ENCODE measurements around the gene LRBA.
A peak's percentile ranks its signal among the peaks of the same experiment; 100 is the strongest.

LRBA gene

DNA sequence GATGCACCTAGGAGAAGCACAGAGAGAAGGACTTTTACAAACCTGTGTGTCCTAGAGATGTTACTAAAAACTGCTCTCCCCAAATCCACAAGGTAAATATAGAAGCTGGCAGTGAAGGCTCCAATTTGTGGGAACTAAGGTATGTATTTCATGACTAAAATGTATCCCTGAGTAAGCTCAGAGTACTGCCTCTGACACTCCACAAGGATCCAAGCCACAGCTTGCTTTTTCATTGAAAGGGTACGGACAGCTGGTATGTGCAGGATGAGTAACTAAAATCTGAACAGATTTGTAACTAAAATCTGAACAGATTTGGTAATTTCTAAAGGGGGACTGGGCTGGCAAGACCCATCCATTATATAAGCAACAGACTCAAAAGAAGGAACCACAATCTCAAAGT, 749.3 kb downstream of the LRBA start:
- DNase-seq (ENCODE audit: low spot score) = no peak

GRCh38 chr4:150264595-150265161, 750.4 kb downstream of the LRBA start:
- no peak for DNase-seq (ENCODE audit: low spot score)

- no peak for DNase-seq (ENCODE audit: low spot score)
Observed at GRCh38 chr4:150262611-150263010, 752.5 kb downstream of the LRBA start.

DNA sequence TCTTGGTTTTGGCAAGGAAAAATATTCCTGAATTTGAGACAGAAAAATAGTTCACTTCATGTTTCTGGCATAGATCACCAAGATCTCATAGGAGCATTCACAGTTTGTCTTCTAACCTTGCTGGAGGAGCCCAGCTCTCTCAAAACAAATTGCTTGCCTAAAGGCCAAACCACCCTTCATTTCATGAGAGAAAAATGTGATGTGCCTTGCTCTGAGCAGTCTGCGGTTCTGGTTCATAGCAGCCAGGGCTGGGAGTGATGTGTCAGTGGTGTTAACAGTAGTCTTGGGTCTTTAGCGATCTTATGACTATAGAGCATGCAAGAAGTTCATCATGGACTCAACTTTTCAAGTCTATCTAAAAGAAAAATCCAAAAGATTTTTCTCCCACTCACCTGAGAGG, 753.5 kb downstream of the LRBA start:
- no peak for DNase-seq (ENCODE audit: low spot score)

DNA sequence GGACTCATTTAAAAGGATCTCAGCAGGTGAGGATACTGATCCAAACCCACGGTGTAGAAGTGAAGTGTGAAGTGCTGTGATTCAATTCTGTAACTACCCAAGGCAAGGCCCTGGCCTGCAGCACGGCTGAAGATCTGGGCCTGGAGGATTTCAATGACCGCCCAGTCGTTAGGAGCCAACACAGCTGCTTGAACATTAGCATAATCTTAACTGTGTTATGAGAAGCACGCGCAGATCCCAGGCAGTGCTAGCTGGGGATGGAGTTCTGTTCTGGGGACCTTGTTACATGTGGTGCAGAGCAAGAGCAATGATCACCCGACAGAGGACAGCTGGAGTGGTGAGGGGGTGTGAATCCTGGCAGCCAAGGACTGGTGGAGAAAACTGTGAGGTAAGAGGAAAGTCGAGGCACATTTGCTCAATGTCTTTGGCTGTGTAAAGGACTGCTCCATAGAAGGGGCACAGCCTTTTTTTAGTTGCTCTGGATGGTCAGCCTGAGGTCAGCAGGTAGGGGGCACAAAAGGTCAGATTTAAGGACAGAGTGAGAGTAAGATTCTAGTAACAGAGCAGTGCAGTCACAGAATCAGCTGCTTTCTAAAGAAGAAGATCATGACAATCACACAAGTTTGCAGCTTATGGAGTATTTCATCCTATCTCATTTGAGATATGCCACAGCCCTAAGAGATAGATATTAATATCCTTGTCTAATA, 755.1 kb downstream of the LRBA start:
- no peak for DNase-seq (ENCODE audit: low spot score)

DNA sequence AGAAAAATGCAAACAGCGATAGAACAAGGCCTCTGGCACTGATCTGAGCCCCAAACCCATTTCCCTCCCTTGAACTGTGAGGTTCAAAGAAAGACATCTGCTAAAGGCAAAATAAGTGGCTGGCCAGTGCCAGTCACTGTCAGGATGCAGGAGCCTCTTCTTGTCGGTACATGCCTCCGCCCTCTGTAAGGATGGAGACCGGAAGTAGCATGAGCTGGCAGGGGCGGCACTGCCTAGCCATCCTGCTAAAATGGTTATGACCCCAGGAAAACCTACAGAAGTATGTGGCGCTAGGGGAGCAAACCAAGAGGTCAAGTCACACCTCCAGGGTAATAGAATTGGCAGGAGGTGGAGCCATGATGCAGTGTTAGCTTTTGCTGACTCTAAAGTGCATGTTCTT, 756.5 kb downstream of the LRBA start:
- no peak for DNase-seq (ENCODE audit: low spot score)

GRCh38 chr4:150256841-150257730, 758.0 kb downstream of the LRBA start:
- peak; percentile 69 for DNase-seq (ENCODE audit: low spot score)

- DNase-seq (ENCODE audit: low spot score) = no peak
Observed at GRCh38 chr4:150256225-150256620, 758.9 kb downstream of the LRBA start.

- DNase-seq (ENCODE audit: low spot score) = no peak
Observed at GRCh38 chr4:150255610-150256224, 759.4 kb downstream of the LRBA start.

DNA sequence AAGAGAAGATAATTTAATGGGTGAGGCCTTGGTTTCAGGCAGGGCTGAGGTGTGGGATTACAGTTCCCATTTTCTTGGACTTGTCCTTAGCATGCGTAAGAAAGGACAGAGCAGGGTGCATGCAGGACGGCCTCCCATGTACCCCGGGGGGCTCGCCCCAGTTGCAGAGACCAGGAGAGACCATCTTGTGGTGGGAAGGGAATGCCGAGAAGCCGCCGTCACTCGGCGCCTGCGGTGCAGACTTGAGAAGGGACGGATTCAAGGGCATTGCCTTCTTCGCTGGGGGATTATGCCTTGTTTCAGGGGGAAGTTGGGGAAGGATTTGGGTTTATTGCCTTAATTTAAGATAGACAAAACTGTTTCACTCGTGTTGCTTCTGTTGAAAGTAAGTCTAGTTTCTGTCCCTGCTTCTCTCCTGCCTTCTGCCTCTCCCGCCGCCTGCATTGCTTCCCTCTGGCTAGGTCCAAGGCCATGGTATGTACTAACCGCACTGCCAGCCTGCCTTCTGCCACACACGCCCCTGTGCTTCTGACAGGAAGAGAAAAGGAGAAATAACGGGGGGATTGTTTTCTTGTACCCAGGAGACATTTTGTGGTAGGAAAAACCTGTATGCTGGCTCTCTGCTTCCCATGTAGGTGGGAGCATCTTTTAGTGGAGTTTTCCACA, 761.0 kb downstream of the LRBA start:
- no peak for DNase-seq (ENCODE audit: low spot score)

GRCh38 chr4:150253416-150253815, 761.7 kb downstream of the LRBA start:
- no peak for DNase-seq (ENCODE audit: low spot score)

GRCh38 chr4:150252741-150253140, 762.3 kb downstream of the LRBA start:
- DNase-seq (ENCODE audit: low spot score) = no peak

DNA sequence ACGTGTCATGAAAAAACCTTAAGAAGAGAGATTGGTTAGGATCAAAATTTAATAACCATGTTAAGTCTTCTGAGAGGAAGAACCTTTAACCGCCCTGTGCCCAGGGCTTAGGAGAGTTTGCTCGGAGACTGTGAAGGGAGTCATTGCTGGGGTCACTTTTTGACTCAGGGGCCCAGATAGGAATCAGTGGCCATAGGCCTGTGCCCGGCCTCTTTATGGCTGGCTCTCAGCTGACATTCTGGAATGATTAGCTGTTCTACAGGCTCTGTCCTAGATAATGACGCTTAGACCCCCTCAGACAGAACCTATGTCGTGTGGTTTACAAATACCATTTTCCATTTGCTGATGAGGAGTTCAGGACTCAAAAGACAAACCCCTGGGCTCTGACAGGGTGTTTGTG, 762.8 kb downstream of the LRBA start:
- DNase-seq (ENCODE audit: low spot score) = no peak

DNA sequence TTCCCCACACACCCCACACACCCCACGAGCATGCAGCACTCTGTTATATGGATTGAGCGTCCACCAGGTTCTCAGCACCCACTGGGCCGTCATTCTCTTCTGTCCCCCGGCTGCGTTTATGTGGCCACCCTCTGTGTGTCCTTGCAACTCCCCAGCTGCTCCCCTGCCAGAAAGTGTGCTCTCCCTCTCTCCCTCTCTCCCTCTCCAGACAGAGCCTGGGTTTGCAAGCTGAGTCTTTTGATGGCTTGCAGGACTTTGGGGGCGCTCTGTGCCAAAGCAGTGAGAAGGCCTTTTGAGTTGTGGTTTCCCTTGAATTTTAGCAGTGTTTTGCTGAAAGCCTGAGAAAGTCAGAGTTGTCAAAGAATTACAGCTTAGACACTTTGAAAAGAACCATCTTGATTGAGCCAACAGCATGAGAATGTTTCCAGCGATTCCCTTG, 763.3 kb downstream of the LRBA start:
- peak; percentile 36 for DNase-seq (ENCODE audit: low spot score)

DNA sequence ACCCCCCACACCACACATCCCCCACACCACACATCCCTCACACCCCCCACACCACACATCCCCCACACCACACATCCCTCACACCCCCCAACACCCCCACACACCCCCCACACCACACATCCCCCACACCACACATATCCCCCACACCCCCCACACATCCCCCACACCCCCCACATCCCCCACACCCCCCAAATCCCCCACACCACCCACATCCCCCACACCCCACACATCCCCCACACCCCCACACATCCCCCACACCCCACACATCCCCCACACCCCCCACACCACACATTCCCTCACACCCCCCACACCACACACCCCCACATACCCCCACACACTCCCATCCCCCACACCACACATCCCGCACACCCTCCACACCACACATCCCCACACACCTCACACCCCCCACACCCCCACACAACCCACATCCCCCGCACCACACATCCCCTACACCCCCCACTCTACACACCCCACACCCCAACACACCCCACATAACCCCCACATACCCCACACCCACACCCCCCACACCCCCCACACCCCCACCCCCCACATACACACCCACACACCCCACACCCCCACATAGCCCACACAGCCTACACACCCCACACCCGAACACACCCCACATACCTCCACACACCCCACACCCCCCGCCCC, 764.0 kb downstream of the LRBA start:
- DNase-seq (ENCODE audit: low spot score) = no peak

DNA sequence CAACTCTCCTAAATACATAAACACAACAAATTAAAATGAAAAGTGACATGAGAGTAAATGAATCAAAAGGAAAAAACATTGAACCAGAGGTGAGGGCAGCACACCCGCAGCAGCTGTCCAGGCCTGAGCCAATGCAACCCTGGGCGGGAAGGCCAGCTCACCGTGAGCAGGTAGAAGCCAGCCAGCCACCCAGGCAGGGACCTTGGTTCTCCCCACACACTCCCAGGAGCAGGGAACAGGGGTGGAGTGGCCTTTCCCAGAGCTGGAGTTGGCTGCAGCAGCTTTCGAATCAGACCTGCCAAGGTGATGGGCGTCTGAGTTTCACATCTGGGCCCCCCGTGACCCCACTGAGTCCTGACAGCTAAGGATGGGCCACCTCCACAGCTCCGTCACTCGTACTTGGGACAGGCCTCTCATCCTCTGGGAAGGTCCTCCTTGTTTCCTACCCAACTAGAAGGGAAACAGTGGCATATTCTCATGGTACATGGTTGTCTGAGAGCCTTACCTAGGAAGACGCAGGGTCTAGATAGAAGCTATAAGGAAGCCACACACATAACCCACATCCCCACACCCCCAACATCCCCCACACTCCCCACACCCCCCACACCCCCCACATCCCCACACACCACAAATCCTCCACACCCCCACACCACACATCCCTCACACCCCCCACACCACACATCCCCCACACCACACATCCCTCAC, 764.6 kb downstream of the LRBA start:
- no peak for DNase-seq (ENCODE audit: low spot score)

GRCh38 chr4:150248181-150248580, 766.9 kb downstream of the LRBA start:
- no peak for DNase-seq (ENCODE audit: low spot score)

DNA sequence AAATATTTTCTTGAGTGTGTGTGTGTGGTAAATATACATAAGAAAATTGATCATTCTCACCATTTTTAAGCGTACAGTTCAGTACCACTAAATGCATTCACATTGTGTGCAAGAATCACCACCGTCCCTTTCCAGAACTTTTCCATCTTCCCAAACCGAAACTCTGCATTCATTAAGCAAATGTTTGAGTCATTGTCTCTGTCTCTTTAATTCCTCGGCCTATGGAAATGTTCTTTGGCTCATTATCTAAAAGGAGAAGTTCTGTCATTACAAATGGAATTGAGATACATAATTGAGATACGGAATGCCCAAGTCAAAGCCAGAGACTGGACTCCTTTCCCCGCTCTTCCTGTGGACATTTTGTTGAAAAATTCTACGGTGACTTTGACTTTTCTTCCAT, 767.9 kb downstream of the LRBA start:
- DNase-seq (ENCODE audit: low spot score) = no peak

- DNase-seq (ENCODE audit: low spot score) = peak; percentile 37
Observed at GRCh38 chr4:150244600-150244999, 770.5 kb downstream of the LRBA start.

DNA sequence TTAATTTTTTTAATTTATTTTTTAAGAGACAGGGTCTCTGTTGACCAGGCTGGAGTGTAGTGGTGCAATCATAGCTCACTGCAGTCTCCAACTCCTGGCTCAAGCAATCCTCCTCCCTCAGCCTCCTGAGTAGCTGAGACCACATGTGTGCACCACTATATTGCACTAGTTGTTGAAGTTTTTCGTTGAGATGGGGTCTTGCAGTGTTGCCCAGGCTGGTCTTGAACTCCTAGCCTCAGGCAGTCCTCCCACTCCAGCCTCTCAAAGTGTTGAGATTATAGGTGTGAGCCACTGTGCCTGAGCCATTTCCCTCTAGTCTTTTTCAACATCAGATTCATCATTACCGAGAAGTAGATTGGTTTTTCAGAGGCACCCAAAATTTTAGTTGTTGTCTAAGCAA, 771.2 kb downstream of the LRBA start:
- no peak for DNase-seq (ENCODE audit: low spot score)

Data from HuH-7 (cell line).